Nephron progenitor cell (in vitro differentiated cells): ENCODE results near the gene CAPN12.
"Not testable (repeated sequence)": the region's sequence is repeated elsewhere in the genome, so short reads cannot be mapped to it uniquely, and the experiment has no call there.

Experiments
- DNase-seq: peaks from one replicate; pipeline ENCODE4 v3.0.0; 2021
- H3K27ac Mint-ChIP-seq: 2 replicates; pipeline ENCODE4 v1.8.0; 2021; ENCODE audit warnings: mild to moderate bottlenecking, moderate library complexity, mixed read lengths
- H3K27me3 Mint-ChIP-seq: 2 replicates; pipeline ENCODE4 v1.8.0; 2021; ENCODE audit warnings: mild to moderate bottlenecking, low read depth, mixed read lengths; ENCODE audit not compliant: poor library complexity
- H3K36me3 Mint-ChIP-seq: 2 replicates; pipeline ENCODE4 v1.8.0; 2021; ENCODE audit warnings: low read depth, mixed read lengths
- H3K4me1 Mint-ChIP-seq: 2 replicates; pipeline ENCODE4 v1.8.0; 2021; ENCODE audit warnings: mixed read lengths
- H3K4me3 Mint-ChIP-seq: 2 replicates; pipeline ENCODE4 v1.8.0; 2021; ENCODE audit warnings: mild to moderate bottlenecking, moderate library complexity, mixed read lengths
- H3K9me3 Mint-ChIP-seq: 2 replicates; pipeline ENCODE4 v1.8.0; 2021; ENCODE audit warnings: mild to moderate bottlenecking, moderate library complexity, mixed read lengths
- TF ChIP-seq, protein P1 (sequence below): fragments of 200-600 bp; sonication (generic); IDR thresholded peaks from 2 replicates; pipeline ENCODE4 v1.5.0; 2021; ENCODE audit warnings: antibody characterized with exemption

CAPN12 gene

DNA sequence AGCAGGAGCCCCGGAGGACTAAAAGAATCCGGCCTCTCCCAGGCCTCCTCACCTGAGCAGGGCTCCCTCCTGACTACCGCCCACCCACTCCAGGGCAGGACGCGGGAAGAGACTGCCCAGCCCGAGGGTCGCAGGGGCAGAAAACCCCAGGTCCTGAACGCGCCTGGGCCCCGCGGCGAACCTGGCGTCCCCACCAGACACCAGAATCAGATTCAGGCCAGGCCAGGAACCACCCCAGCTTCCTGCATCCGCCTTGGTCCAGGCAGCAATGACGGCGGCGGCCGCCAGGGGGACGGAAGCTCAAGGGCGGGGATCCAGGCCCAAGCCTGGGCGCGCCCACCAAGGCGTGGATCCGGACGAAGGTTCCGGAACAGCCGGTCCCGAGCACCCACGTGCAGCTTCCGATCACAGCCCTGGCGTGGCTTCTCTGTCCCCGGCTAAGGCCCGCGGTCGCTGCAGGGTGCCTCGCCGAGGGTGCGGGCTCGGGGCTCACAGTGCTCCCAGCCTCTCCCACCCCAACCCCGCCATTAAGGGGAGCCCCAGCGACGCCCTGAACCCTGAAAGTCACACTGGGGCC lies 25.4 kb upstream of the CAPN12 start:
- H3K27ac Mint-ChIP-seq = no peak overlapping the region
- no peaks in the 10 kb centered on the region for H3K36me3 Mint-ChIP-seq
- no peak overlapping the region for H3K4me3 Mint-ChIP-seq
- peaks cover 11% of the 10 kb centered on the region for H3K4me1 Mint-ChIP-seq
- TF ChIP-seq, protein P1, sequence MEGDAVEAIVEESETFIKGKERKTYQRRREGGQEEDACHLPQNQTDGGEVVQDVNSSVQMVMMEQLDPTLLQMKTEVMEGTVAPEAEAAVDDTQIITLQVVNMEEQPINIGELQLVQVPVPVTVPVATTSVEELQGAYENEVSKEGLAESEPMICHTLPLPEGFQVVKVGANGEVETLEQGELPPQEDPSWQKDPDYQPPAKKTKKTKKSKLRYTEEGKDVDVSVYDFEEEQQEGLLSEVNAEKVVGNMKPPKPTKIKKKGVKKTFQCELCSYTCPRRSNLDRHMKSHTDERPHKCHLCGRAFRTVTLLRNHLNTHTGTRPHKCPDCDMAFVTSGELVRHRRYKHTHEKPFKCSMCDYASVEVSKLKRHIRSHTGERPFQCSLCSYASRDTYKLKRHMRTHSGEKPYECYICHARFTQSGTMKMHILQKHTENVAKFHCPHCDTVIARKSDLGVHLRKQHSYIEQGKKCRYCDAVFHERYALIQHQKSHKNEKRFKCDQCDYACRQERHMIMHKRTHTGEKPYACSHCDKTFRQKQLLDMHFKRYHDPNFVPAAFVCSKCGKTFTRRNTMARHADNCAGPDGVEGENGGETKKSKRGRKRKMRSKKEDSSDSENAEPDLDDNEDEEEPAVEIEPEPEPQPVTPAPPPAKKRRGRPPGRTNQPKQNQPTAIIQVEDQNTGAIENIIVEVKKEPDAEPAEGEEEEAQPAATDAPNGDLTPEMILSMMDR = peak; percentile 74
- peak; percentile 87 for DNase-seq
- peaks cover 4% of the 10 kb centered on the region for H3K9me3 Mint-ChIP-seq
- peaks cover 4% of the 10 kb centered on the region for H3K27me3 Mint-ChIP-seq

DNA sequence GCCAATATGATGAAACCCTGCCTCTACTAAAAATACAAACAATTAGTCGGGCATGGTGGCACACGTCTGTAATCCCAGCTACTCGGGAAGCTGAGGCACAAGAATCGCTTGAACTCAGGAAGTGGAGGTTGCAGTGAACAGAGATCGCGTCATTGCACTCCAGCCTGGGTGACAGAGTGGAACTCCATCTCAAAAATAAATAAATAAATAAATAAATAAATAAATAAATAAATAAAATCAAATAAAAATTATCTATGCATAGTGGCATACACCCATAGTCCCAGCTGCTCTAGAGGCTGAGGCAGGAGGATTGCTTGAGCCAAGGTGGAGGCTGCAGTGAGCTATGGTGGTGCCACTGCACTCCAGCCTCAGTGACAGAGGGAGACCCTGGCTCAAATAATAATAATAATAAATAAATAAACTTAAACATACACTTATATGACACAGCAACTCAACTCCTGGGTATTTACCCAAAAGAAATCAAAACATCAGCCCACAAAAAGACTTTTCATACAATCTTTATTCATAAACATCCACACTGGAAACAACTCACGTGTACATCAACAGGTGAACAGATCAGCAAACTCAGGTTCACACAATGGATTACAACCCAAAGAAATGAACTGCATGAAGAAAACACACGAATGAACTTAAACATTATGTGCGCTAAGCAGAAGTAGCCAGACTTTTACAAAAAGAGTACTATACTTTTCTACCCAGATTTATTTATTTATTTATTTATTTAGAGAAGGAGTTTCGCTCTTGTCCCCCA lies 22.2 kb upstream of the CAPN12 start:
- no peak for DNase-seq
- H3K4me1 Mint-ChIP-seq = no peaks in the 10 kb centered on the region

DNA sequence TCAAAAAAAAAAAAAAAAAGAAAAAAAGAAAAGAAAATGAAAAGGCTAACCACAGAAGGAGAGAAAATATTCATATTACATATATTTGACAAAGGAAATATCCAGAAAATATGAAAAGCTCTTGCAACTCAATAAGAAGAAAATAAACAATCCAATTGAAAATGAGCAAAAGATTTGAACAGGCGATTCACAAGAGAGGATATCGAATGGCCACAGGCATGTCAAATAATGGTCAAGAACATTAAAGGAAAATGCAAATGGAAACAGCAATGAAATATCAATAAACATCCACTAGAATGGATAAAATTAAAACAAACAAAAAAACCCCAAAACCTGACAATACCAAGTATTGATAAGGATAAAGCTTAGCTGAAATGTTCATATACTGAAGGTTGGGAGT lies 20.9 kb upstream of the CAPN12 start:
- Mint-ChIP-seq H3K9me3 (peaks cover 4% of the 10 kb centered on the region), H3K4me1 (no peaks in the 10 kb centered on the region), H3K4me3 (no peak overlapping the region), H3K27ac (no peak overlapping the region), H3K36me3 (no peaks in the 10 kb centered on the region), H3K27me3 (peaks cover 4% of the 10 kb centered on the region)
- no peak for DNase-seq
- TF ChIP-seq, protein P1 = no peak

More for the DNA sequence above, 22.2 kb upstream of the CAPN12 start:
- Mint-ChIP-seq H3K27ac (no peak overlapping the region), H3K36me3 (no peaks in the 10 kb centered on the region), H3K4me3 (no peak overlapping the region), H3K27me3 (peaks cover 4% of the 10 kb centered on the region), H3K9me3 (peaks cover 4% of the 10 kb centered on the region)
- TF ChIP-seq, protein P1 = no peak

DNA sequence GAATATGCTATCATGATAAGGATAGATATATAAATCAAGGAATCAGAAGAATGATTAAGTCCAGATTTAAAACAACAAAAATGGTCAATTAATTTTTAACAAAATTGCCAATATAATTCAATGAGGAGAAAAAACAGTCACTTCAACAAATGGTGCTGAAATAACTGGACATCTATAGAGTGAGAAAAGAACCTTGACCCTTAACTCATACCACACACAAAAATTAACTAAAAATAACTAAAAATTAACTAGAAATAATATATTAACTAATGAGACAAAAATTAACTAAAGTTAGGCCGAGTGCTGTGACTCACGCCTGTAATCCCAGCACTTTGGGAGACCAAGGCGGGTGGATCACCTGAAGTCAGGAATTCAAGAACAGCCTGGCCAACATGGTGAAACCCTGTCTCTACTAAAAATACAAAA lies 19.5 kb upstream of the CAPN12 start:
- Mint-ChIP-seq H3K27ac (no peak overlapping the region), H3K9me3 (peaks cover 4% of the 10 kb centered on the region), H3K4me3 (no peak overlapping the region), H3K4me1 (no peaks in the 10 kb centered on the region), H3K27me3 (peaks cover 9% of the 10 kb centered on the region), H3K36me3 (no peaks in the 10 kb centered on the region)
- DNase-seq = no peak
- TF ChIP-seq, protein P1 = no peak

DNA sequence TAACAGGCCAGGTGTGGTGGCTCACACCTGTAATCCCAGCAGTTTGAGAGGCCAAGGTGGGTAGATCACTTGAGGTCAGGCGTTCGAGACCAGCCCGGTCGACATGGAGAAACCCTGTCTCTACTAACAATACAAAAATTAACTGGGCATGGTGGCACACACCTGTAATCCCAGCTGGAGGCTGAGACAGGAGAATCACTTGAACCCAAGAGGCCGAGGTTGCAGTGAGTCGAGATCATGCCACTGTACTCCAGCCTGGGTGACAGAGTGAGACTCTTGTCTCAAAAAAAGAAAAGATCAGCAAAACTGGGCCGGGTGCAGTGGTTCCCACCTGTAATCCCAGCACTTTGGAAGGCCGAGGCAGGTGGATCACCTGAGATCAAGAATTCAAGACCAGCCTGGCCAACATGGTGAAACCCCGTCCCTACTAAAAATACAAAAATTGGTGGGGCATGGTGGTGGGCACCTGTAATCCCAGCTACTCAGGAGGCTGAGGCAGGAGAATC lies 17.7 kb upstream of the CAPN12 start:
- H3K36me3 Mint-ChIP-seq, DNase-seq, H3K4me3 Mint-ChIP-seq, H3K9me3 Mint-ChIP-seq, H3K27ac Mint-ChIP-seq, H3K4me1 Mint-ChIP-seq: not testable (repeated sequence)
- peaks cover 11% of the 10 kb centered on the region for H3K27me3 Mint-ChIP-seq

DNA sequence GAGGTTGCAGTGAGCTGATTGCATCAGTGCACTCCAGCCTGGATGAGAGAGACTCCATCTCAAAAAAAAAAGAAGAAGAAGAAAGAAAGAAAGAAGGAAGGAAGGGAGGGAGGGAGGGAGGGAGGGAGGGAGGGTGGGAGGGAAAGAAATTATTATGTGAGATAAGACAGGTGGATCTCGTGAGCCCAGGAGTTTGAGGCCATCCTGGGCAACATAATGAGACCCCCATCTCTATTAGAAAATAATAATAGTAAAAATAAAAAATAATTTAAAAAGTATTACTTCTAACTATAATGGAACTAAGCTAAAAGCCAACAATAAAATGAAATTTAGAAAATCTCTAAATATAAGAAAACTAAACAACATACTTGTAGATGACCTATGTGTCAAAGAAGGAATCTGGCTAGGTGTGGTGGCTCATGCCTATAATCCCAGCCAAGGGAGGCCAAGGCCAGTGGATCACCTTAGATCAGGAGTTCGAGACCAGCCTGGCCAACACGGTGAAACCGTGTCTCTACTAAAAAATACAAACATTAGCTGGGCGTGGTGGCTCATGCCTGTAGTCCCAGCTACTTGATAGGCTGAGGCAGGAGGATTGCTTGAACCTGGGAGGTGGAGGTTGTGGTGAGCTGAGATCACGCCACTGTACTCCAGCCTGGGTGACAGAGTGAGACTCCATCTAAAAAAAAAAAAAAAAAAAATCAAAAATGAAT lies 16.7 kb upstream of the CAPN12 start:
- peaks cover 11% of the 10 kb centered on the region for H3K27me3 Mint-ChIP-seq
- not testable (repeated sequence) for H3K4me1 Mint-ChIP-seq, H3K4me3 Mint-ChIP-seq, H3K27ac Mint-ChIP-seq, H3K9me3 Mint-ChIP-seq, H3K36me3 Mint-ChIP-seq, DNase-seq
